ENCODE results near the gene STN1.

DNA sequence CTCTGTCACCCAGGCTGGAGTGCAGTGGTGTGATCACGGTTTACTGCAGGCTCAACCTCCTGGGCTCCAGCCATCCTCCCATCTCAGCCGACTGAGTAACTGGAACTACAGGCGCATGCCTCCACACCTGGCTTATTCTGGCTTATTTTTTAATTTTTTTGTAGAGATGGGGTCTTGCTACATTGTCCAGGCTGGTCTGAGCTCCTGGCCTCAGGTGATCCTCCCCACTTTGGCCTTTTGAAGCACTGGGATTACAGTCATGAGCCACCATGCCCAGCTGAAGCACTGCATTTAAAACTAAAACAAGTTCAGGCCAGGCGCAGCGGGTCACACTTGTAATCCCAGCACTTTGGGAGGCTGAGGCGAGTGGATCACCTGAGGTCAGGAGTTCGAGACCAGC is 70.6 kb downstream of the STN1 start:
- TF ChIP-seq, protein P1, sequence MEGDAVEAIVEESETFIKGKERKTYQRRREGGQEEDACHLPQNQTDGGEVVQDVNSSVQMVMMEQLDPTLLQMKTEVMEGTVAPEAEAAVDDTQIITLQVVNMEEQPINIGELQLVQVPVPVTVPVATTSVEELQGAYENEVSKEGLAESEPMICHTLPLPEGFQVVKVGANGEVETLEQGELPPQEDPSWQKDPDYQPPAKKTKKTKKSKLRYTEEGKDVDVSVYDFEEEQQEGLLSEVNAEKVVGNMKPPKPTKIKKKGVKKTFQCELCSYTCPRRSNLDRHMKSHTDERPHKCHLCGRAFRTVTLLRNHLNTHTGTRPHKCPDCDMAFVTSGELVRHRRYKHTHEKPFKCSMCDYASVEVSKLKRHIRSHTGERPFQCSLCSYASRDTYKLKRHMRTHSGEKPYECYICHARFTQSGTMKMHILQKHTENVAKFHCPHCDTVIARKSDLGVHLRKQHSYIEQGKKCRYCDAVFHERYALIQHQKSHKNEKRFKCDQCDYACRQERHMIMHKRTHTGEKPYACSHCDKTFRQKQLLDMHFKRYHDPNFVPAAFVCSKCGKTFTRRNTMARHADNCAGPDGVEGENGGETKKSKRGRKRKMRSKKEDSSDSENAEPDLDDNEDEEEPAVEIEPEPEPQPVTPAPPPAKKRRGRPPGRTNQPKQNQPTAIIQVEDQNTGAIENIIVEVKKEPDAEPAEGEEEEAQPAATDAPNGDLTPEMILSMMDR (IDR thresholded peaks at IDR 0.05): no peak
- no peak for TF ChIP-seq POLR2A (IDR thresholded peaks at IDR 0.05)

Data from Peyer's patch (tissue), 4 donors.